HepG2 (cell line): ENCODE data around the gene ADAT3. TPM values are rescaled to one million over a fixed set of nuclear protein-coding genes. Genes with fewer than 3 reads are reported as not detected.

Source experiments
- ATAC-seq: fragments of 200-7000 bp; cut with Tn5 transposase; 3 replicates; pipeline ENCODE4 v1.9.1; 2020; ENCODE audit warnings: mild to moderate bottlenecking, moderate library complexity
- BruUV-seq: library from RNA; stranded (reverse); fragments of 400-500 nt; replicated peaks from 2 replicates; lab custom pipeline; 2021; lab: Mats Ljungman, UMichigan
- CTCF ChIA-PET: fragments of 300-600 bp; formaldehyde crosslinking; extraction: SDS; loops from one replicate; lab custom pipeline; 2021; ENCODE audit warnings: low total read pairs, inconsistent platforms, low intra/inter-chr PET ratio; lab: Yijun Ruan, JAX
- POLR2A ChIA-PET: fragments of 350-600 bp; sonication (Branson Sonifier 250); formaldehyde crosslinking; loops from one replicate; lab custom pipeline; 2020; ENCODE audit warnings: antibody characterized with exemption, inconsistent platforms; lab: Yijun Ruan, JAX
- DNase-seq: peaks from one replicate; pipeline ENCODE4 v3.0.0-alpha.2; 2015; ENCODE audit warnings: low spot score
- FAIRE-seq: peaks from 3 replicates; lab custom pipeline; 2011; peaks lifted over from hg19 to GRCh38; lab: Jason Lieb, UNC
- H2AFZ ChIP-seq: one replicate; pipeline ENCODE4 v1.6.1; 2011; ENCODE audit warnings: low read length, inconsistent platforms
- H3K27ac ChIP-seq: fragments of 300-600 bp; 3 replicates; pipeline ENCODE4 v1.8.0; 2011; ENCODE audit warnings: mixed run types, mild to moderate bottlenecking, mixed read lengths, low read length, inconsistent platforms; ENCODE audit not compliant: insufficient read depth; ENCODE audit errors: extremely low read length
- H3K27me3 ChIP-seq, 2 experiments: fragments of 200-600 bp in 1 of 2; 2 replicates in 1 of 2; 3 replicates in 1 of 2; pipeline versions ENCODE4 v1.6.0 to v1.8.0; 2011; ENCODE audit warnings: low read length in 2 of 2, mild to moderate bottlenecking in 2 of 2, moderate library complexity in 2 of 2, inconsistent platforms in 1 of 2; ENCODE audit not compliant: insufficient read depth in 2 of 2, control insufficient read depth in 1 of 2
- H3K36me3 ChIP-seq, 2 experiments: fragments of 200-600 bp in 1 of 2; replicated peaks in 1 of 2; 2 replicates in 1 of 2; 3 replicates in 1 of 2; pipeline versions ENCODE4 v1.5.1 to v1.8.0; 2011; ENCODE audit warnings: low read length in 2 of 2, inconsistent platforms in 1 of 2; ENCODE audit not compliant: insufficient read depth in 2 of 2, control insufficient read depth in 1 of 2
- H3K4me1 ChIP-seq: 2 replicates; pipeline ENCODE4 v1.5.1; 2012; ENCODE audit warnings: low read length, inconsistent platforms; ENCODE audit not compliant: insufficient read depth
- H3K4me2 ChIP-seq: 2 replicates; pipeline ENCODE4 v1.6.0; 2011; ENCODE audit warnings: low read depth, low read length, inconsistent platforms
- H3K4me3 ChIP-seq, 3 experiments: fragments of 200-600 bp in 1 of 3; sonication (generic), shearing (Covaris generic) in 1 of 3; replicated peaks in 1 of 3; 2 replicates each; pipeline ENCODE4 v1.5.1; 2011 to 2016; ENCODE audit warnings: low read length in 3 of 3, inconsistent platforms in 2 of 3, low read depth in 2 of 3, mild to moderate bottlenecking in 2 of 3, control low read depth in 1 of 3, mixed read lengths in 1 of 3; ENCODE audit not compliant: insufficient read depth in 1 of 3
- H3K79me2 ChIP-seq: one replicate; pipeline ENCODE4 v1.6.1; 2011; ENCODE audit warnings: low read length, inconsistent platforms; ENCODE audit not compliant: insufficient read depth
- H3K9ac ChIP-seq: 2 replicates; pipeline ENCODE4 v1.6.0; 2011; ENCODE audit warnings: mild to moderate bottlenecking, low read depth, low read length, inconsistent platforms; ENCODE audit not compliant: insufficient read depth
- H3K9me3 ChIP-seq: 2 replicates; pipeline ENCODE4 v1.5.1; 2012; ENCODE audit warnings: mild to moderate bottlenecking, low read length
- H4K20me1 ChIP-seq: 2 replicates; pipeline ENCODE4 v1.6.0; 2011; ENCODE audit warnings: inconsistent platforms, mild to moderate bottlenecking, low read length, moderate library complexity; ENCODE audit not compliant: insufficient read depth
- CCDC6 ChIP-seq: sonication (generic); formaldehyde crosslinking; IDR thresholded peaks from 2 replicates; pipeline ENCODE4 v1.8.1; 2022; ENCODE audit warnings: mild to moderate bottlenecking, missing genetic modification reagents, moderate library complexity
- DNMT3B ChIP-seq: conservative IDR thresholded peaks from 2 replicates; pipeline ENCODE4 v1.6.1; 2016; ENCODE audit warnings: missing biosample characterization, control low read depth
- GABPB1 ChIP-seq: IDR thresholded peaks from 2 replicates; pipeline ENCODE4 v1.6.1; 2016; ENCODE audit warnings: mild to moderate bottlenecking, missing genetic modification reagents, moderate library complexity, missing compliant biosample characterization
- HDAC2 ChIP-seq: sonication (generic); formaldehyde crosslinking; IDR thresholded peaks from 2 replicates; pipeline ENCODE4 v1.4.0; 2020; ENCODE audit warnings: missing genetic modification reagents
- MLLT10 ChIP-seq: sonication (generic); formaldehyde crosslinking; IDR thresholded peaks from 2 replicates; pipeline ENCODE4 v1.4.0; 2020; ENCODE audit warnings: missing genetic modification reagents
- NR1H2 ChIP-seq: sonication (generic); formaldehyde crosslinking; IDR thresholded peaks from 2 replicates; pipeline ENCODE4 v1.8.1; 2022; ENCODE audit warnings: low read depth, missing genetic modification reagents, borderline replicate concordance
- PHF21A ChIP-seq: sonication (generic); formaldehyde crosslinking; IDR thresholded peaks from 2 replicates; pipeline ENCODE4 v1.5.0; 2020; ENCODE audit warnings: mild to moderate bottlenecking, missing genetic modification reagents
- RNF2 ChIP-seq: fragments of 450-650 bp; conservative IDR thresholded peaks from 2 replicates; pipeline ENCODE4 v1.6.1; 2016; ENCODE audit warnings: low read depth
- SOX5 ChIP-seq: IDR thresholded peaks from 2 replicates; pipeline ENCODE4 v1.6.1; 2016; ENCODE audit warnings: borderline replicate concordance
- ZNF329 ChIP-seq: sonication (generic); formaldehyde crosslinking; IDR thresholded peaks from 2 replicates; pipeline ENCODE4 v1.9.0; 2021; ENCODE audit warnings: low read depth, mild to moderate bottlenecking, missing genetic modification reagents
- ZNF572 ChIP-seq: sonication (generic); formaldehyde crosslinking; IDR thresholded peaks from 2 replicates; pipeline ENCODE4 v1.5.1; 2020; ENCODE audit warnings: mild to moderate bottlenecking, missing genetic modification reagents
- ZNF597 ChIP-seq: sonication (generic); formaldehyde crosslinking; IDR thresholded peaks from 2 replicates; pipeline ENCODE4 v1.5.0; 2020; ENCODE audit warnings: missing genetic modification reagents
- ZNF670 ChIP-seq: sonication (generic); formaldehyde crosslinking; IDR thresholded peaks from 2 replicates; pipeline ENCODE4 v1.8.0; 2022; ENCODE audit warnings: mild to moderate bottlenecking, missing genetic modification reagents, borderline replicate concordance
- ZNF761 ChIP-seq: sonication (generic); formaldehyde crosslinking; conservative IDR thresholded peaks from 2 replicates; pipeline ENCODE4 v1.4.0; 2020; ENCODE audit warnings: mild to moderate bottlenecking, missing genetic modification reagents
- ZNF773 ChIP-seq: sonication (generic); formaldehyde crosslinking; IDR thresholded peaks from 2 replicates; pipeline ENCODE4 v1.4.0; 2020; ENCODE audit warnings: missing genetic modification reagents, borderline replicate concordance
- ZSCAN29 ChIP-seq: sonication (generic); formaldehyde crosslinking; conservative IDR thresholded peaks from 2 replicates; pipeline ENCODE4 v1.4.0; 2020; ENCODE audit warnings: mild to moderate bottlenecking, missing genetic modification reagents
- WGBS: methylation state at CpG from one replicate; pipeline ENCODE4 v1.1.6; 2017; ENCODE audit warnings: low lambda C conversion rate; 5-methylcytosine and 5-hydroxymethylcytosine counted together
- in situ Hi-C: cut with HindIII; loops from 2 replicates; pipeline ENCODE4 v1.10.0; 2017; ENCODE audit warnings: low pct_unique_long_range_greater_than_20kb; ENCODE audit not compliant: extremely low pct_ligation_motif_present
- intact Hi-C: fragments of 100-400 bp; cut with micrococcal nuclease; formaldehyde crosslinking; loops from one replicate; pipeline ENCODE4 v1.10.0; 2022; ENCODE audit not compliant: unreplicated experiment
- polyA plus RNA-seq, 8 experiments: library from polyadenylated mRNA; depleted of rRNA in 3 of 8; stranded (reverse) in 7 of 8; unstranded in 1 of 8; fragments of >200 nt; fragmentation: Illumina TruSeq in 4 of 8; extraction: Trizol in 4 of 8; gene quantifications; 2 replicates each; pipeline versions ENCODE4 v1.2.1 to v1.2.3, GENCODE V29; 2011 to 2016; ENCODE audit warnings: low read depth in 4 of 8, missing spikeins in 1 of 8, mixed read lengths in 1 of 8; ENCODE audit not compliant: insufficient read depth in 1 of 8
- total RNA-seq, 5 experiments: library from RNA; depleted of rRNA; stranded (reverse); fragments of >200 nt; fragmentation: Illumina TruSeq; extraction: Trizol; gene quantifications; 2 replicates each; pipeline ENCODE4 v1.2.3, GENCODE V29; 2016; ENCODE audit warnings: low read depth in 1 of 5
- TF ChIP-seq, protein P1 (sequence below): sonication (generic); formaldehyde crosslinking; IDR thresholded peaks from 2 replicates; pipeline ENCODE4 v1.4.0; 2020; ENCODE audit warnings: missing genetic modification reagents
- TF ChIP-seq, protein P2 (sequence below): sonication (generic); formaldehyde crosslinking; conservative IDR thresholded peaks from 2 replicates; pipeline ENCODE4 v1.4.0; 2020; ENCODE audit warnings: missing genetic modification reagents
- TF ChIP-seq, protein P3 (sequence below): sonication (generic); formaldehyde crosslinking; IDR thresholded peaks from 2 replicates; pipeline ENCODE4 v1.8.0; 2022; ENCODE audit warnings: mild to moderate bottlenecking, missing genetic modification reagents
- TF ChIP-seq, protein P4 (sequence below): sonication (generic); formaldehyde crosslinking; IDR thresholded peaks from 2 replicates; pipeline ENCODE4 v1.4.0; 2020; ENCODE audit warnings: mild to moderate bottlenecking, missing genetic modification reagents

The ADAT3 gene
- total and polyA plus RNA-seq, 2 of the 13 experiments (the other 11 are each of a cell fraction or from before 2014, with no cell fraction given) = 0.95 to 3.5 TPM

DNA sequence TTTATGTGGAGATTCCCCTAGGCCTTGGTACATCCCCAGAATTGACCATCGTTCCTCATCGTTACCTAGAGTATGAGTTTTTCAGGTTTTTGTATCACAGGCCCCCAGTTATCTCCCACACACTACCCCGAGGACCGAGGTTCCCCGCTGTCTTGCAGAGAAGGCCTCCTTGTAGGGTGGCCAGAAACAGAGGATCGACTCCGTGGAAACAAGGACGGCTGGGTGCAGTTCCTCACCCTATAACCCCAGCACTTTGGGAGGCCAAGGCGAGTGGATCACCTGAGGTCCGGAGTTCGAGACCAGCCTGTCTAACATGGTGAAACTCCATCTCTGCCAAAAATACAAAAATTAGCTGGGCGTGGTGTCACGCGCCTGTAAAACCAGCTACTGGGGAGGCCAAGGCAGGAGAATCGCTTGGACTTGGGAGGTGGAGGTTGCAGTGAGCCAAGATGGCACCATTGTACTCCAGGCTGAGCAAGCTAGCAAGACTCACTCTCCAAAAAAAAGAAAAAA is 720 bp downstream of the ADAT3 start:
- ChIA-PET CTCF (no interaction called here), POLR2A (interaction anchor here (0.5 to 3.5 kb wide), 5 partner anchors 8 to 147 kb away, joined by 3 to 14 read pairs (median 3); no protein-coding TSS in a partner anchor)
- no peak for FAIRE-seq
- Histone ChIP-seq H3K9ac (peak overlapping the region; percentile 79), H3K4me2 (peak overlapping the region; percentile 77), H3K36me3 (no peaks in the 10 kb centered on the region; a peak in 1 of 5 replicates), H3K9me3 (no peaks in the 10 kb centered on the region), H2AFZ (no peak overlapping the region), H3K27ac (peak overlapping the region; percentile 69), H4K20me1 (peaks cover 6% of the 10 kb centered on the region; the same call in 1 of the 2 replicates), H3K79me2 (peaks cover 43% of the 10 kb centered on the region), H3K4me1 (peaks cover 78% of the 10 kb centered on the region), H3K27me3 (no peaks in the 10 kb centered on the region), H3K4me3 (peak overlapping the region; percentile 62 to 75 (median 74); a peak in 5 of 6 replicates)
- WGBS = 81% methylated on average over 15 of the region's 15 CpGs
- intact Hi-C loops (no loop called here), in situ Hi-C loops (no loop called here)
- no peak for DNase-seq
- ATAC-seq = no peak
- no TSS peak for BruUV-seq
- no peak for TF ChIP-seq MLLT10 (CRISPR knock-in tag)
- TF ChIP-seq ZNF761 = no peak
- TF ChIP-seq, protein P1, sequence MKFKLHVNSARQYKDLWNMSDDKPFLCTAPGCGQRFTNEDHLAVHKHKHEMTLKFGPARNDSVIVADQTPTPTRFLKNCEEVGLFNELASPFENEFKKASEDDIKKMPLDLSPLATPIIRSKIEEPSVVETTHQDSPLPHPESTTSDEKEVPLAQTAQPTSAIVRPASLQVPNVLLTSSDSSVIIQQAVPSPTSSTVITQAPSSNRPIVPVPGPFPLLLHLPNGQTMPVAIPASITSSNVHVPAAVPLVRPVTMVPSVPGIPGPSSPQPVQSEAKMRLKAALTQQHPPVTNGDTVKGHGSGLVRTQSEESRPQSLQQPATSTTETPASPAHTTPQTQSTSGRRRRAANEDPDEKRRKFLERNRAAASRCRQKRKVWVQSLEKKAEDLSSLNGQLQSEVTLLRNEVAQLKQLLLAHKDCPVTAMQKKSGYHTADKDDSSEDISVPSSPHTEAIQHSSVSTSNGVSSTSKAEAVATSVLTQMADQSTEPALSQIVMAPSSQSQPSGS (CRISPR knock-in tag) = no peak
- TF ChIP-seq, protein P2, sequence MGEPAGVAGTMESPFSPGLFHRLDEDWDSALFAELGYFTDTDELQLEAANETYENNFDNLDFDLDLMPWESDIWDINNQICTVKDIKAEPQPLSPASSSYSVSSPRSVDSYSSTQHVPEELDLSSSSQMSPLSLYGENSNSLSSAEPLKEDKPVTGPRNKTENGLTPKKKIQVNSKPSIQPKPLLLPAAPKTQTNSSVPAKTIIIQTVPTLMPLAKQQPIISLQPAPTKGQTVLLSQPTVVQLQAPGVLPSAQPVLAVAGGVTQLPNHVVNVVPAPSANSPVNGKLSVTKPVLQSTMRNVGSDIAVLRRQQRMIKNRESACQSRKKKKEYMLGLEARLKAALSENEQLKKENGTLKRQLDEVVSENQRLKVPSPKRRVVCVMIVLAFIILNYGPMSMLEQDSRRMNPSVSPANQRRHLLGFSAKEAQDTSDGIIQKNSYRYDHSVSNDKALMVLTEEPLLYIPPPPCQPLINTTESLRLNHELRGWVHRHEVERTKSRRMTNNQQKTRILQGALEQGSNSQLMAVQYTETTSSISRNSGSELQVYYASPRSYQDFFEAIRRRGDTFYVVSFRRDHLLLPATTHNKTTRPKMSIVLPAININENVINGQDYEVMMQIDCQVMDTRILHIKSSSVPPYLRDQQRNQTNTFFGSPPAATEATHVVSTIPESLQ (CRISPR knock-in tag) = no peak
- TF ChIP-seq ZNF597 (CRISPR knock-in tag) = no peak
- TF ChIP-seq HDAC2 (CRISPR knock-in tag) = 0 out of 2 replicates have a peak, but pooled peaks have one; percentile 6
- no peak for TF ChIP-seq NR1H2 (CRISPR knock-in tag)
- TF ChIP-seq ZSCAN29 (CRISPR knock-in tag) = no peak
- peak; percentile 75; the same call in 1 of the 2 replicates for TF ChIP-seq ZNF670
- no peak for TF ChIP-seq ZNF329 (CRISPR knock-in tag)
- no peak for TF ChIP-seq DNMT3B (CRISPR knock-in tag)
- 0 out of 2 replicates have a peak, but pooled peaks have one; percentile 13 for TF ChIP-seq PHF21A
- TF ChIP-seq ZNF572 (CRISPR knock-in tag) = no peak
- no peak for TF ChIP-seq GABPB1 (CRISPR knock-in tag)
- TF ChIP-seq CCDC6 = no peak
- TF ChIP-seq, protein P3, sequence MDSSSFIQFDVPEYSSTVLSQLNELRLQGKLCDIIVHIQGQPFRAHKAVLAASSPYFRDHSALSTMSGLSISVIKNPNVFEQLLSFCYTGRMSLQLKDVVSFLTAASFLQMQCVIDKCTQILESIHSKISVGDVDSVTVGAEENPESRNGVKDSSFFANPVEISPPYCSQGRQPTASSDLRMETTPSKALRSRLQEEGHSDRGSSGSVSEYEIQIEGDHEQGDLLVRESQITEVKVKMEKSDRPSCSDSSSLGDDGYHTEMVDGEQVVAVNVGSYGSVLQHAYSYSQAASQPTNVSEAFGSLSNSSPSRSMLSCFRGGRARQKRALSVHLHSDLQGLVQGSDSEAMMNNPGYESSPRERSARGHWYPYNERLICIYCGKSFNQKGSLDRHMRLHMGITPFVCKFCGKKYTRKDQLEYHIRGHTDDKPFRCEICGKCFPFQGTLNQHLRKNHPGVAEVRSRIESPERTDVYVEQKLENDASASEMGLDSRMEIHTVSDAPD (CRISPR knock-in tag) = no peak
- no peak for TF ChIP-seq RNF2
- TF ChIP-seq SOX5 (CRISPR knock-in tag) = peak; percentile 0; the same call in 1 of the 2 replicates
- no peak for TF ChIP-seq ZNF773 (CRISPR knock-in tag)
- TF ChIP-seq, protein P4, sequence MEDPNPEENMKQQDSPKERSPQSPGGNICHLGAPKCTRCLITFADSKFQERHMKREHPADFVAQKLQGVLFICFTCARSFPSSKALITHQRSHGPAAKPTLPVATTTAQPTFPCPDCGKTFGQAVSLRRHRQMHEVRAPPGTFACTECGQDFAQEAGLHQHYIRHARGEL (CRISPR knock-in tag) = no peak
